Inferior parietal cortex (tissue), 1 donor: ENCODE results near the gene CANX.

Experiments used
- DNase-seq: peaks from one replicate; pipeline ENCODE4 v3.0.0-alpha.2; 2016; ENCODE audit errors: extremely low spot score

CANX gene

GRCh38 chr5:179749857-179750508, 51.2 kb downstream of the CANX start:
- DNase-seq: no peak

GRCh38 chr5:179753971-179754370, 55.2 kb downstream of the CANX start:
- DNase-seq: no peak

- no peak for DNase-seq
Observed at GRCh38 chr5:179755022-179755421, 56.3 kb downstream of the CANX start.

GRCh38 chr5:179758955-179759354, 60.2 kb downstream of the CANX start:
- DNase-seq: no peak

- no peak for DNase-seq
Observed at GRCh38 chr5:179759581-179760551, 61.1 kb downstream of the CANX start.

- DNase-seq: no peak
Observed at GRCh38 chr5:179762079-179762780, 63.5 kb downstream of the CANX start.

- no peak for DNase-seq
Observed at GRCh38 chr5:179762781-179763176, 64.0 kb downstream of the CANX start.

- DNase-seq: peak; percentile 83
Observed at GRCh38 chr5:179763215-179763945, 64.6 kb downstream of the CANX start.

GRCh38 chr5:179764056-179764455, 65.3 kb downstream of the CANX start:
- no peak for DNase-seq

GRCh38 chr5:179765400-179765799, 66.6 kb downstream of the CANX start:
- DNase-seq: no peak

- no peak for DNase-seq
Observed at GRCh38 chr5:179766021-179766725, 67.4 kb downstream of the CANX start.

GRCh38 chr5:179766726-179767455, 68.1 kb downstream of the CANX start:
- DNase-seq: no peak

GRCh38 chr5:179767496-179768100, 68.8 kb downstream of the CANX start:
- no peak for DNase-seq

GRCh38 chr5:179768326-179769085, 69.7 kb downstream of the CANX start:
- no peak for DNase-seq

GRCh38 chr5:179769271-179769670, 70.5 kb downstream of the CANX start:
- no peak for DNase-seq

- DNase-seq: no peak
Observed at GRCh38 chr5:179769796-179770195, 71.0 kb downstream of the CANX start.

- DNase-seq: no peak
Observed at GRCh38 chr5:179771311-179771895, 72.6 kb downstream of the CANX start.

GRCh38 chr5:179772351-179772750, 73.6 kb downstream of the CANX start:
- DNase-seq: no peak

- DNase-seq: no peak
Observed at GRCh38 chr5:179773686-179774040, 74.9 kb downstream of the CANX start.
